MM.1S (cell line): Measurements from ENCODE around the gene AMOTL1.

Experiments used
- DNase-seq: peaks from one replicate; pipeline ENCODE4 v3.0.0-alpha.2; 2015
- H2AFZ ChIP-seq: fragments of 300-600 bp; sonication (generic); 2 replicates; pipeline ENCODE4 v1.6.0; 2016; ENCODE audit warnings: antibody characterized with exemption, low read length
- H3F3A ChIP-seq: fragments of 300-600 bp; sonication (generic); 2 replicates; pipeline ENCODE4 v1.6.1; 2016; ENCODE audit warnings: mild to moderate bottlenecking, antibody characterized with exemption, low read length, moderate library complexity, mixed read lengths; ENCODE audit not compliant: insufficient read depth
- H3K27ac ChIP-seq: fragments of 300-600 bp; sonication (generic); 2 replicates; pipeline ENCODE4 v1.5.1; 2016; ENCODE audit warnings: mild to moderate bottlenecking, low read length
- H3K27me3 ChIP-seq: fragments of 300-600 bp; sonication (generic); replicated peaks from 2 replicates; pipeline ENCODE4 v1.6.0; 2016; ENCODE audit warnings: low read length; ENCODE audit not compliant: insufficient read depth
- H3K36me3 ChIP-seq: fragments of 300-600 bp; sonication (generic); replicated peaks from 2 replicates; pipeline ENCODE4 v1.6.1; 2016; ENCODE audit warnings: mild to moderate bottlenecking, low read length, mixed read lengths; ENCODE audit not compliant: insufficient read depth
- H3K4me1 ChIP-seq: fragments of 300-600 bp; sonication (generic); 2 replicates; pipeline ENCODE4 v1.6.1; 2016; ENCODE audit warnings: low read length, mixed read lengths
- H3K4me2 ChIP-seq: fragments of 300-600 bp; sonication (generic); 2 replicates; pipeline ENCODE4 v1.6.0; 2016; ENCODE audit warnings: low read depth, low read length
- H3K4me3 ChIP-seq: fragments of 300-600 bp; sonication (generic); 2 replicates; pipeline ENCODE4 v1.5.1; 2016; ENCODE audit warnings: low read length, mixed read lengths
- H3K79me2 ChIP-seq: fragments of 300-600 bp; sonication (generic); 2 replicates; pipeline ENCODE4 v1.6.1; 2016; ENCODE audit warnings: mixed run types, low read length, mixed read lengths
- H3K9ac ChIP-seq: fragments of 300-600 bp; sonication (generic); 2 replicates; pipeline ENCODE4 v1.6.1; 2016; ENCODE audit warnings: low read length, mixed read lengths
- H3K9me2 ChIP-seq: fragments of 300-600 bp; sonication (generic); replicated peaks from 2 replicates; pipeline ENCODE4 v1.6.1; 2016; ENCODE audit warnings: mild to moderate bottlenecking, low read length, mixed read lengths; ENCODE audit not compliant: insufficient read depth
- H3K9me3 ChIP-seq: fragments of 300-600 bp; sonication (generic); replicated peaks from 2 replicates; pipeline ENCODE4 v1.6.1; 2016; ENCODE audit warnings: mild to moderate bottlenecking, low read length, mixed read lengths; ENCODE audit not compliant: insufficient read depth
- H4K20me1 ChIP-seq: fragments of 300-600 bp; sonication (generic); 2 replicates; pipeline ENCODE4 v1.6.1; 2016; ENCODE audit warnings: mild to moderate bottlenecking, low read length, moderate library complexity, mixed read lengths; ENCODE audit not compliant: insufficient read depth
- EZH2 ChIP-seq: fragments of 300-600 bp; sonication (generic); optimal IDR thresholded peaks from 2 replicates; pipeline ENCODE3; 2017; ENCODE audit warnings: low read depth, mild to moderate bottlenecking, antibody characterized with exemption, low read length, mixed read lengths
- EZH2phosphoT487 ChIP-seq: fragments of 300-600 bp; sonication (generic); IDR thresholded peaks from 2 replicates; pipeline ENCODE4 v1.6.1; 2018; ENCODE audit warnings: antibody characterized with exemption, low read length
- TF ChIP-seq, protein P1 (sequence below): fragments of 300-600 bp; sonication (generic); IDR thresholded peaks from 2 replicates; pipeline ENCODE4 v1.5.1; 2016; ENCODE audit warnings: antibody characterized with exemption, low read length, mixed read lengths

The AMOTL1 gene

DNA sequence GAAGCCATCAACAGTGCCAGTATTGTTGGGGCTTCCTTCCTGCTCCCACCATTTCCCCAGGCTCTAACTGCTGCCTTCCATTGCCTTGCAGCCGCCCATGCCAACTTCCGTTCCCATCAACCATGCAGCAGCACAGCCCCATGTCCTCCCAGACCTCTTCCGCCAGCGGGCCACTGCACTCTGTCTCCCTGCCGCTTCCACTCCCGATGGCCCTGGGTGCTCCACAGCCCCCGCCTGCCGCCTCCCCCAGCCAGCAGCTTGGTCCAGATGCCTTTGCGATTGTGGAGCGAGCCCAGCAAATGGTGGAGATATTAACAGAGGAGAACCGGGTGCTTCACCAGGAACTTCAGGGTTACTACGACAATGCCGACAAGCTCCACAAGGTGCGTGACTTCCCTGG, 53.3 kb downstream of the AMOTL1 start:
- no peaks in the 10 kb centered on the region for H3K36me3 ChIP-seq
- TF ChIP-seq, protein P1, sequence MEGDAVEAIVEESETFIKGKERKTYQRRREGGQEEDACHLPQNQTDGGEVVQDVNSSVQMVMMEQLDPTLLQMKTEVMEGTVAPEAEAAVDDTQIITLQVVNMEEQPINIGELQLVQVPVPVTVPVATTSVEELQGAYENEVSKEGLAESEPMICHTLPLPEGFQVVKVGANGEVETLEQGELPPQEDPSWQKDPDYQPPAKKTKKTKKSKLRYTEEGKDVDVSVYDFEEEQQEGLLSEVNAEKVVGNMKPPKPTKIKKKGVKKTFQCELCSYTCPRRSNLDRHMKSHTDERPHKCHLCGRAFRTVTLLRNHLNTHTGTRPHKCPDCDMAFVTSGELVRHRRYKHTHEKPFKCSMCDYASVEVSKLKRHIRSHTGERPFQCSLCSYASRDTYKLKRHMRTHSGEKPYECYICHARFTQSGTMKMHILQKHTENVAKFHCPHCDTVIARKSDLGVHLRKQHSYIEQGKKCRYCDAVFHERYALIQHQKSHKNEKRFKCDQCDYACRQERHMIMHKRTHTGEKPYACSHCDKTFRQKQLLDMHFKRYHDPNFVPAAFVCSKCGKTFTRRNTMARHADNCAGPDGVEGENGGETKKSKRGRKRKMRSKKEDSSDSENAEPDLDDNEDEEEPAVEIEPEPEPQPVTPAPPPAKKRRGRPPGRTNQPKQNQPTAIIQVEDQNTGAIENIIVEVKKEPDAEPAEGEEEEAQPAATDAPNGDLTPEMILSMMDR = no peak
- TF ChIP-seq EZH2 = no peak
- TF ChIP-seq EZH2phosphoT487 = no peak
- no peaks in the 10 kb centered on the region for H3K9me2 ChIP-seq
- H3F3A ChIP-seq = no peaks in the 10 kb centered on the region
- no peak overlapping the region for H3K27ac ChIP-seq
- H3K79me2 ChIP-seq = no peaks in the 10 kb centered on the region
- H4K20me1 ChIP-seq = no peaks in the 10 kb centered on the region; the same call in 1 of the 2 replicates
- no peaks in the 10 kb centered on the region for H3K9me3 ChIP-seq
- no peaks in the 10 kb centered on the region for H3K27me3 ChIP-seq
- no peak overlapping the region for H3K4me2 ChIP-seq
- H3K4me3 ChIP-seq = no peak overlapping the region
- no peak overlapping the region for H2AFZ ChIP-seq
- no peaks in the 10 kb centered on the region for H3K4me1 ChIP-seq
- DNase-seq = no peak
- H3K9ac ChIP-seq = no peak overlapping the region

GRCh38 chr11:94822080-94822479, 53.9 kb downstream of the AMOTL1 start:
- H3K9me2 ChIP-seq = no peaks in the 10 kb centered on the region
- H4K20me1 ChIP-seq = no peaks in the 10 kb centered on the region; the same call in 1 of the 2 replicates
- H3K4me1 ChIP-seq = no peaks in the 10 kb centered on the region
- no peaks in the 10 kb centered on the region for H3K79me2 ChIP-seq
- H2AFZ ChIP-seq = no peak overlapping the region
- no peak overlapping the region for H3K27ac ChIP-seq
- TF ChIP-seq EZH2 (no peak), EZH2phosphoT487 (no peak)
- TF ChIP-seq, protein P1 = no peak
- H3K4me3 ChIP-seq = no peak overlapping the region
- H3K36me3 ChIP-seq = no peaks in the 10 kb centered on the region
- no peaks in the 10 kb centered on the region for H3K9me3 ChIP-seq
- H3F3A ChIP-seq = no peaks in the 10 kb centered on the region
- H3K9ac ChIP-seq = no peak overlapping the region
- no peaks in the 10 kb centered on the region for H3K27me3 ChIP-seq
- no peak overlapping the region for H3K4me2 ChIP-seq
- DNase-seq = no peak

DNA sequence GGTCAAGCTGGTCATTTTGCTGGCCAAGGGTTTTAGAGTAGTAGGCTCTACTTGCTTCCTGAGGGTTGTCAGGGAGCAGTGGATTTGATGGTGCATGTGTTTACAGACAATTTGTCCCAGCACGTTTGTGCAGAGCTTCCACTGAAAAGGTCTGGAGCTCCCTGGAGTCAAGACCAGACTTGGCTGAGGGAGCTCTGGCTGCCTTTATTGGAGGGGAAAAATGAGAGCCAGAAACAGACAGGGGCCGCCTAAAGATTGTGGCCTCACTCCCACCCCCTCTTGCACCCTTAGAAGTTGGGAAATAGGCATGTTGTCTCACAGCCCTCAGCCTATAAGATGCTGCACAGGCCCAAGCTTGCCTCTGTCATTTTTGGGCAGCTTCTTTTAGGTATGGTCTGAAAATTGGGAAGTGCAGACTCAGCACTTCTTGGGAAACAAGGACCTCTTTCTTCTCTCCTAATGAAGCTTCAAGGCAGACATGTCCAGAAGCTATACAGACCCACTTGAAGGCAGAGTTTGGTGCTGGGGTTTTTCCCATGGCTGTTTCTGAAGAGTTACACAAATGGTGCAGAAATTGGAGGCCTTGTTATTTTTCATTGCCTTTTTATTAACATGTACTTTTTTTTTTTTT, 55.1 kb downstream of the AMOTL1 start:
- H3K9me2 ChIP-seq = no peaks in the 10 kb centered on the region
- H3F3A ChIP-seq = no peaks in the 10 kb centered on the region
- H3K9me3 ChIP-seq = no peaks in the 10 kb centered on the region
- no peak overlapping the region for H3K27ac ChIP-seq
- no peak for TF ChIP-seq EZH2phosphoT487
- TF ChIP-seq, protein P1 = no peak
- no peak for TF ChIP-seq EZH2
- no peak overlapping the region for H3K4me2 ChIP-seq
- no peaks in the 10 kb centered on the region for H3K27me3 ChIP-seq
- no peaks in the 10 kb centered on the region for H3K36me3 ChIP-seq
- H3K9ac ChIP-seq = no peak overlapping the region
- no peaks in the 10 kb centered on the region for H3K4me1 ChIP-seq
- no peak overlapping the region for H3K4me3 ChIP-seq
- no peaks in the 10 kb centered on the region for H4K20me1 ChIP-seq
- no peak for DNase-seq
- no peak overlapping the region for H2AFZ ChIP-seq
- H3K79me2 ChIP-seq = no peaks in the 10 kb centered on the region
